Effector memory CD4-positive, alpha-beta T cell (primary cell): ENCODE measurements around the gene RUSF1.
A peak's percentile ranks its signal among the peaks of the same experiment; 100 is the strongest.
"Not testable (repeated sequence)": the region's sequence is repeated elsewhere in the genome, so short reads cannot be mapped to it uniquely, and the experiment has no call there.

Experiments
- DNase-seq, 3 donors: peaks; one replicate each; pipeline ENCODE4 v3.0.0-alpha.2; 2020
- H3K27ac ChIP-seq: 2 replicates; pipeline ENCODE4 v1.7.0; 2013; ENCODE audit warnings: mild to moderate bottlenecking, low read length, moderate library complexity; ENCODE audit not compliant: insufficient read depth, poor library complexity, severe bottlenecking
- H3K27me3 ChIP-seq: replicated peaks from 2 replicates; pipeline ENCODE4 v1.7.0; 2013; ENCODE audit warnings: mild to moderate bottlenecking, low read length; ENCODE audit not compliant: insufficient read depth, control insufficient read depth, poor library complexity, severe bottlenecking
- H3K36me3 ChIP-seq: 2 replicates; pipeline ENCODE4 v1.7.0; 2013; ENCODE audit warnings: mild to moderate bottlenecking, low read length, moderate library complexity; ENCODE audit not compliant: control insufficient read depth, insufficient read depth
- H3K4me1 ChIP-seq: 2 replicates; pipeline ENCODE4 v1.7.0; 2013; ENCODE audit warnings: low read length, mild to moderate bottlenecking; ENCODE audit not compliant: control insufficient read depth, insufficient read depth, poor library complexity, severe bottlenecking
- H3K4me3 ChIP-seq: 2 replicates; pipeline ENCODE4 v1.7.0; 2013; ENCODE audit warnings: low read length, low read depth, mild to moderate bottlenecking; ENCODE audit not compliant: insufficient read depth, poor library complexity, severe bottlenecking
- H3K9me3 ChIP-seq: 2 replicates; pipeline ENCODE4 v1.7.0; 2013; ENCODE audit warnings: mild to moderate bottlenecking, low read length, moderate library complexity; ENCODE audit not compliant: control insufficient read depth

The RUSF1 gene

GRCh38 chr16:31488468-31489297 is 19.5 kb downstream of the RUSF1 start:
- DNase-seq = no peak
- Histone ChIP-seq H3K4me3 (peak overlapping the region; percentile 78), H3K4me1 (peaks cover 7% of the 10 kb centered on the region), H3K9me3 (no peaks in the 10 kb centered on the region), H3K36me3 (peaks cover 3% of the 10 kb centered on the region), H3K27me3 (no peaks in the 10 kb centered on the region), H3K27ac (peak overlapping the region; percentile 58)

GRCh38 chr16:31487720-31488467 is 20.3 kb downstream of the RUSF1 start:
- no peaks in the 10 kb centered on the region for H3K27me3 ChIP-seq
- no peaks in the 10 kb centered on the region for H3K9me3 ChIP-seq
- peak; percentile 69 to 78 (median 75) for DNase-seq
- no peaks in the 10 kb centered on the region for H3K36me3 ChIP-seq
- peaks cover 7% of the 10 kb centered on the region for H3K4me1 ChIP-seq
- peak overlapping the region; percentile 58 for H3K27ac ChIP-seq
- H3K4me3 ChIP-seq = peak overlapping the region; percentile 78

- H3K9me3 ChIP-seq = no peaks in the 10 kb centered on the region
- H3K27me3 ChIP-seq = no peaks in the 10 kb centered on the region
- peak overlapping the region; percentile 58 for H3K27ac ChIP-seq
- peak overlapping the region; percentile 78 for H3K4me3 ChIP-seq
- peaks cover 7% of the 10 kb centered on the region for H3K4me1 ChIP-seq
- no peaks in the 10 kb centered on the region for H3K36me3 ChIP-seq
- no peak for DNase-seq
Measured at GRCh38 chr16:31487071-31487719, 21.0 kb downstream of the RUSF1 start.

DNA sequence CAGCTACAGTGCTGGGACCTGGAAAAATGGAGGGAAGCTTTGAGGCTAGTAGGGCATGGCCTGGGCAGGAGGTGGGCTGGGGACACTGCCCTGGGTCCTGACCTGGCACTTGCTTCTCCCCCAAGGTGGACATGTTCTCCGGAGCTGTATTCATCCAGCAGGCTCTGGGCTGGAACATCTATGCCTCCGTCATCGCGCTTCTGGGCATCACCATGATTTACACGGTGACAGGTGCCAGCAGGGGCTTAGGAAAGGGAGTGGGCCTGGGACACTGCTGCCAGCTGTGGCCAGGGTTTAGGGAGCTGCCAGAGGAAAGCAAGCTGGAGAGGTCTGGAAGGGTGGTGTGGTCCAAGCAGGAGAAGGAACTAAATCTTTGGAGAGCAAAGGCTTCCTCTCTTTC is 22.1 kb downstream of the RUSF1 start:
- no peak overlapping the region for H3K27ac ChIP-seq
- H3K4me1 ChIP-seq = peaks cover 7% of the 10 kb centered on the region
- H3K27me3 ChIP-seq = no peaks in the 10 kb centered on the region
- H3K4me3 ChIP-seq = no peak overlapping the region
- H3K36me3 ChIP-seq = no peaks in the 10 kb centered on the region
- no peaks in the 10 kb centered on the region for H3K9me3 ChIP-seq
- no peak for DNase-seq

DNA sequence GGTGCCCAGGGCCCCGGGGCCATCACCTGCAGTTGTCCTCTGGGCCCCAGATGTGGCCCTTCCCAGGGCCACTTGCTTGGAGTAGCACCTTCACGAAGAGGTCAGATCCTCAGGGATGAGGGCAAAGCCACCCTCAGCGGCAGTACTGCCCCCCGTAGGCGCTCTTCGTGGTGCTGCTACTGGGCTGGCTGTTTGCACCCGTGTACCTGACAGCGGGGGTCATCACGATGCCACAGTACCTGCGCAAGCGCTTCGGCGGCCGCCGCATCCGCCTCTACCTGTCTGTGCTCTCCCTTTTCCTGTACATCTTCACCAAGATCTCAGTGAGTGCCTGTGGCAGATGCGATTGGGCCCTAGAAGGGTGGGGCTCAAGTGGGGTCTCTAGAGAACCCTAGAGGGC is 22.6 kb downstream of the RUSF1 start:
- no peaks in the 10 kb centered on the region for H3K27me3 ChIP-seq
- no peak for DNase-seq
- H3K27ac ChIP-seq = no peak overlapping the region
- H3K9me3 ChIP-seq = no peaks in the 10 kb centered on the region
- no peaks in the 10 kb centered on the region for H3K36me3 ChIP-seq
- peaks cover 7% of the 10 kb centered on the region for H3K4me1 ChIP-seq
- H3K4me3 ChIP-seq = no peak overlapping the region

DNA sequence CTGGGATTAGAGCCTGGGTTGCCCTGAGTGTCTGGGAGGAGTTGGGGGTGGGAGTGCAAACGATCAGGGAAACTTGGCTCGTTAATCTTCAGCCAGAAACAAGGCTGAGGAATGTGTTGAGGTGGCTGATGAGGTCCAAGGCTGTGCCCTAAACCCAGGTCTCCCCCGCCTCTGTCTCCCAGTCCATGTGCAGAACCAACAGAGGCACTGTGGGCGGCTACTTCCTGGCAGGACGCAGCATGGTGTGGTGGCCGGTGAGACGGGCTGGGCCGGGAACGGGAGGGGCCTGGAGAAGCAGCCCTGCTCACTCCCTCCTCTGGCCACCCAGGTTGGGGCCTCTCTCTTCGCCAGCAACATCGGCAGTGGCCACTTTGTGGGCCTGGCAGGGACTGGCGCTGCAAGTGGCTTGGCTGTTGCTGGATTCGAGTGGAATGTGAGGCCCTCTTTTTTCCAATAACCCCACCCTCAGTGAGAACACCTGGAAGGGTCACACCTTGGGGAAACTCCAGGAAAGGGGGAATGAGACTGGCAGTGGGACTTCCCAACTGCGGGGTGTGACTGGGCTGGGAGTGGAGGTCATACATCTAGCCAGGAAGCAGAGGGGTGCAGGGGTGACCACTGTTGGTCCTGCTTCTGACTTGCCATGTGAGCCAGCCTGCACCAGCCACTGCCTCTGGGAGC is 23.6 kb downstream of the RUSF1 start:
- no peak for DNase-seq
- no peaks in the 10 kb centered on the region for H3K9me3 ChIP-seq
- no peaks in the 10 kb centered on the region for H3K36me3 ChIP-seq
- H3K27me3 ChIP-seq = no peaks in the 10 kb centered on the region
- no peak overlapping the region for H3K4me3 ChIP-seq
- no peak overlapping the region for H3K27ac ChIP-seq
- H3K4me1 ChIP-seq = peaks cover 7% of the 10 kb centered on the region

GRCh38 chr16:31484048-31484447 is 24.1 kb downstream of the RUSF1 start:
- H3K27me3 ChIP-seq, H3K36me3 ChIP-seq, DNase-seq, H3K4me3 ChIP-seq, H3K4me1 ChIP-seq, H3K27ac ChIP-seq, H3K9me3 ChIP-seq: not testable (repeated sequence)

GRCh38 chr16:31483081-31483480 is 25.1 kb downstream of the RUSF1 start, which contains the start of gene SLC5A2:
SLC5A2 (plus strand) TSS chr16:31483123; CDS start chr16:31483137, 14 bp downstream.
- Histone ChIP-seq H3K27ac (no peak within 1 kb of the TSS), H3K9me3 (no peaks in the 10 kb centered on the region), H3K27me3 (no peaks in the 10 kb centered on the region), H3K4me3 (no peak within 1 kb of the TSS), H3K4me1 (peaks cover 7% of the 10 kb centered on the region), H3K36me3 (no peaks in the 10 kb centered on the region)
- DNase-seq = no peak

- Histone ChIP-seq H3K27me3 (no peaks in the 10 kb centered on the region), H3K4me1 (peaks cover 16% of the 10 kb centered on the region), H3K36me3 (no peaks in the 10 kb centered on the region), H3K27ac (no peak overlapping the region), H3K4me3 (no peak overlapping the region), H3K9me3 (no peaks in the 10 kb centered on the region)
- DNase-seq = no peak
Measured at GRCh38 chr16:31480851-31481536, 27.2 kb downstream of the RUSF1 start.
